NCI-H187 treated with DMSO at 0.1 percent for 48 hours (cell line): ENCODE data around the gene HSPA12B.

ENCODE experiments used
- DNase-seq: peaks from one replicate; lab custom pipeline; 2025; lab: John Stamatoyannopoulos, UW

HSPA12B gene

GRCh38 chr20:3767110-3767426 lies 34.6 kb downstream of the HSPA12B start:
- no peak for DNase-seq

- DNase-seq = peak; percentile 93
Measured at GRCh38 chr20:3767427-3768341, 35.2 kb downstream of the HSPA12B start, which contains the start of gene ADISSP. Gene ADISSP (minus strand): TSS chr20:3767753. CDS start chr20:3760100, 7,653 bp downstream.

- DNase-seq = no peak
Measured at GRCh38 chr20:3768342-3769130, 36.1 kb downstream of the HSPA12B start.

- no peak for DNase-seq
Measured at GRCh38 chr20:3771552-3772058, 39.1 kb downstream of the HSPA12B start.

GRCh38 chr20:3775457-3776108 lies 43.1 kb downstream of the HSPA12B start:
- DNase-seq = no peak

- DNase-seq = no peak
Measured at GRCh38 chr20:3777381-3777715, 44.9 kb downstream of the HSPA12B start.

- DNase-seq = no peak
Measured at GRCh38 chr20:3777716-3778629, 45.5 kb downstream of the HSPA12B start.

GRCh38 chr20:3778976-3779375 lies 46.5 kb downstream of the HSPA12B start:
- no peak for DNase-seq

- DNase-seq = peak; percentile 79
Measured at GRCh38 chr20:3781153-3781910, 48.8 kb downstream of the HSPA12B start, which contains the start of gene SPEF1. Gene SPEF1 (minus strand): TSS chr20:3781448. CDS start chr20:3781287, 161 bp downstream.

- no peak for DNase-seq
Measured at GRCh38 chr20:3782597-3782996, 50.1 kb downstream of the HSPA12B start.

GRCh38 chr20:3783068-3783489 lies 50.6 kb downstream of the HSPA12B start:
- no peak for DNase-seq

- DNase-seq = no peak
Measured at GRCh38 chr20:3783511-3784195, 51.2 kb downstream of the HSPA12B start.

GRCh38 chr20:3784216-3784853 lies 51.9 kb downstream of the HSPA12B start:
- no peak for DNase-seq

- DNase-seq = no peak
Measured at GRCh38 chr20:3784863-3785239, 52.4 kb downstream of the HSPA12B start.

GRCh38 chr20:3785240-3786125 lies 53.0 kb downstream of the HSPA12B start:
- no peak for DNase-seq

- no peak for DNase-seq
Measured at GRCh38 chr20:3786126-3786484, 53.6 kb downstream of the HSPA12B start.

- DNase-seq = peak; percentile 47
Measured at GRCh38 chr20:3786665-3787323, 54.3 kb downstream of the HSPA12B start, which contains the start of gene CENPB. Gene CENPB (minus strand): TSS chr20:3786740. CDS start chr20:3786483, 257 bp downstream.
